DOHH2 (cell line): ENCODE results near the gene SLC16A12.

Experiments
- EZH2phosphoT487 ChIP-seq: fragments of 200-600 bp; sonication (generic); IDR thresholded peaks from 2 replicates; pipeline ENCODE4 v1.6.1; 2017; ENCODE audit warnings: borderline replicate concordance, mild to moderate bottlenecking, antibody characterized with exemption, low read length, moderate library complexity, mixed read lengths
- TF ChIP-seq, protein P1 (sequence below): fragments of 200-600 bp; sonication (generic); IDR thresholded peaks from one replicate; pipeline ENCODE4 v1.5.1; 2014; ENCODE audit warnings: antibody characterized with exemption, mild to moderate bottlenecking, low read depth, low read length; ENCODE audit not compliant: poor library complexity, severe bottlenecking

DNA sequence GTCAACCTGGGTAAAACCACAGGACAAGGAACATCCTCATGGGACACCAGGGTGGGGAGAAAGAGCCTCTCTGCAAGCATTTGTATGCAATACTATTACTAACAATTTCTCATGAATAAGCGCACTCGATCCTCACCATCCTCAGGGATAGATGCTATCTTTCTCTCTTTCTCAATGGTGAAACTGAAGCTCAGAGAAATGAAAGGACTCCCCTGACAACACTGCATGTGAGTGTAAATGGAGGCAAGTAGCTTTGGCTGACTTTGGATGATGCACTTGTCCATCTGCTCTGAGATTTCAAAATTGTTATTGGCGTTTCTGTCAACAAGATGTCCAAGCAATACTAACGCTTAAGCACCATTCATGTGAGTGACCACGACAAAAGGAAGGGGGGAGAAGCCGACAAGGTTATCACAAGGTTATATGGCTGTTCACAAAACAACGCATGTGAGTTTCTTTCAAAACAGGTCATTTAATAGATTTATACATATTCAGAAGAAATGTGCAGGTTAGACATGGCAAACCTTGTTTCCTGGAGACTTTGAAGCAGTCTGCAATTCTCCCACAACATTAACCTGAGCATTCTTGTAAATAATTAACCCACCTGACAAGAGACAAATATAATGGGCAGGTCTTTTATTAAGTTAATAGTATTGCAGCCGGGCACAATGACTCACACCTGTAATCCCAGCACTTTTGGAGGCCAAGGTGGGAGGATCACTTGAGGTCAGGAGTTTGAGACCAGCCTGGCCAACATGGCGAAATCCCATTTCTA, 67.0 kb downstream of the SLC16A12 start:
- TF ChIP-seq, protein P1, sequence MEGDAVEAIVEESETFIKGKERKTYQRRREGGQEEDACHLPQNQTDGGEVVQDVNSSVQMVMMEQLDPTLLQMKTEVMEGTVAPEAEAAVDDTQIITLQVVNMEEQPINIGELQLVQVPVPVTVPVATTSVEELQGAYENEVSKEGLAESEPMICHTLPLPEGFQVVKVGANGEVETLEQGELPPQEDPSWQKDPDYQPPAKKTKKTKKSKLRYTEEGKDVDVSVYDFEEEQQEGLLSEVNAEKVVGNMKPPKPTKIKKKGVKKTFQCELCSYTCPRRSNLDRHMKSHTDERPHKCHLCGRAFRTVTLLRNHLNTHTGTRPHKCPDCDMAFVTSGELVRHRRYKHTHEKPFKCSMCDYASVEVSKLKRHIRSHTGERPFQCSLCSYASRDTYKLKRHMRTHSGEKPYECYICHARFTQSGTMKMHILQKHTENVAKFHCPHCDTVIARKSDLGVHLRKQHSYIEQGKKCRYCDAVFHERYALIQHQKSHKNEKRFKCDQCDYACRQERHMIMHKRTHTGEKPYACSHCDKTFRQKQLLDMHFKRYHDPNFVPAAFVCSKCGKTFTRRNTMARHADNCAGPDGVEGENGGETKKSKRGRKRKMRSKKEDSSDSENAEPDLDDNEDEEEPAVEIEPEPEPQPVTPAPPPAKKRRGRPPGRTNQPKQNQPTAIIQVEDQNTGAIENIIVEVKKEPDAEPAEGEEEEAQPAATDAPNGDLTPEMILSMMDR = no peak
- TF ChIP-seq EZH2phosphoT487 = no peak
